B cell (primary cell): ENCODE data around the gene SCAMP4. TPM values are rescaled to one million over a fixed set of nuclear protein-coding genes. Genes with fewer than 3 reads are reported as not detected.

Experiments used
- ATAC-seq: fragments of 200-7000 bp; cut with Tn5 transposase; one replicate; pipeline ENCODE4 v1.10.0; 2021; ENCODE audit warnings: low read depth, mild to moderate bottlenecking, moderate number of reproducible peaks, moderate library complexity
- CTCF ChIA-PET: fragments of 350-600 bp; sonication (Branson Sonifier 250); formaldehyde crosslinking; loops from one replicate; lab custom pipeline; 2021; ENCODE audit warnings: antibody characterized with exemption, inconsistent platforms; lab: Charles Lee
- POLR2A ChIA-PET: fragments of 350-600 bp; sonication (Branson Sonifier 250); formaldehyde crosslinking; loops from one replicate; lab custom pipeline; 2021; ENCODE audit warnings: antibody characterized with exemption; lab: Charles Lee
- DNase-seq: peaks from one replicate; pipeline ENCODE4 v3.0.0; 2013
- H2AFZ ChIP-seq: 2 replicates; pipeline ENCODE4 v1.6.1; 2012; ENCODE audit warnings: mild to moderate bottlenecking, low read depth, low read length; ENCODE audit not compliant: insufficient read depth, poor library complexity, severe bottlenecking
- H3K27ac ChIP-seq, 2 donors: 1 replicate in 1 of 2; 2 replicates in 1 of 2; pipeline ENCODE4 v1.5.1; 2012 to 2013; ENCODE audit warnings: low read length in 2 of 2, mild to moderate bottlenecking in 2 of 2, moderate library complexity in 1 of 2
- H3K27me3 ChIP-seq, 4 experiments: fragments of 200-600 bp in 1 of 4; sonication (generic) in 1 of 4; replicated peaks in 1 of 4; 1 replicate in 2 of 4; 2 replicates in 2 of 4; pipeline versions ENCODE4 v1.6.1 to v1.7.0; 2013 to 2016; ENCODE audit warnings: low read length in 3 of 4, mild to moderate bottlenecking in 2 of 4, mixed read lengths in 1 of 4, moderate library complexity in 1 of 4; ENCODE audit not compliant: insufficient read depth in 4 of 4, control insufficient read depth in 3 of 4; ENCODE audit errors: control extremely low read depth in 1 of 4
- H3K36me3 ChIP-seq, 2 experiments: replicated peaks in 1 of 2; 1 replicate in 1 of 2; 2 replicates in 1 of 2; pipeline versions ENCODE4 v1.6.1 to v1.7.1; 2013; ENCODE audit warnings: low read length in 1 of 2; ENCODE audit not compliant: insufficient read depth in 2 of 2, control insufficient read depth in 1 of 2; ENCODE audit errors: control extremely low read depth in 1 of 2, extremely low read depth in 1 of 2
- H3K4me1 ChIP-seq, 2 donors: fragments of 200-600 bp in 1 of 2; sonication (generic) in 1 of 2; 1 replicate in 1 of 2; 2 replicates in 1 of 2; pipeline versions ENCODE4 v1.5.1 to v1.6.1; 2013 to 2017; ENCODE audit warnings: low read length in 2 of 2; ENCODE audit not compliant: control insufficient read depth in 2 of 2, insufficient read depth in 2 of 2
- H3K4me2 ChIP-seq: replicated peaks from 2 replicates; pipeline ENCODE3; 2012; ENCODE audit warnings: mild to moderate bottlenecking, low read depth, low read length; ENCODE audit not compliant: poor library complexity, severe bottlenecking
- H3K4me3 ChIP-seq, 5 experiments: fragments of 200-600 bp in 1 of 5; sonication (generic) in 1 of 5; 1 replicate in 3 of 5; 2 replicates in 2 of 5; pipeline versions ENCODE4 v1.5.1 to v1.7.0; 2011 to 2016; ENCODE audit warnings: low read length in 4 of 5, mild to moderate bottlenecking in 4 of 5, low read depth in 2 of 5, control low read depth in 1 of 5, moderate library complexity in 1 of 5; ENCODE audit not compliant: insufficient read depth in 1 of 5; ENCODE audit errors: control extremely low read depth in 1 of 5, extremely low read depth in 1 of 5
- H3K79me2 ChIP-seq: fragments of 200-600 bp; sonication (generic); one replicate; pipeline ENCODE4 v1.6.0; 2016; ENCODE audit warnings: low read length; ENCODE audit not compliant: control insufficient read depth, insufficient read depth
- H3K9ac ChIP-seq: fragments of 200-600 bp; sonication (generic); 2 replicates; pipeline ENCODE4 v1.6.1; 2017; ENCODE audit warnings: mild to moderate bottlenecking, low read length, moderate library complexity
- H3K9me3 ChIP-seq, 3 donors: one replicate each; pipeline versions ENCODE4 v1.6.1 to v1.7.1; 2013; ENCODE audit warnings: low read length in 2 of 3; ENCODE audit not compliant: control insufficient read depth in 2 of 3, insufficient read depth in 1 of 3; ENCODE audit errors: control extremely low read depth in 1 of 3
- H4K20me1 ChIP-seq: 2 replicates; pipeline ENCODE4 v1.6.0; 2012; ENCODE audit warnings: mild to moderate bottlenecking, low read length; ENCODE audit not compliant: insufficient read depth, control insufficient read depth, poor library complexity, severe bottlenecking
- H3K27ac Mint-ChIP-seq: one replicate; pipeline ENCODE4 v1.8.0; 2021; ENCODE audit warnings: mixed read lengths
- H3K27me3 Mint-ChIP-seq: one replicate; pipeline ENCODE4 v1.8.0; 2021; ENCODE audit warnings: mixed read lengths
- H3K4me1 Mint-ChIP-seq: one replicate; pipeline ENCODE4 v1.8.0; 2021; ENCODE audit warnings: mixed read lengths
- H3K4me3 Mint-ChIP-seq: one replicate; pipeline ENCODE4 v1.8.0; 2021; ENCODE audit warnings: mixed read lengths
- H3K9me3 Mint-ChIP-seq: one replicate; pipeline ENCODE4 v1.8.0; 2022; ENCODE audit warnings: mixed read lengths; ENCODE audit not compliant: insufficient read depth
- CTCF ChIP-seq: fragments of 200-600 bp; IDR thresholded peaks from one replicate; pipeline ENCODE4 v1.8.0; 2022; ENCODE audit warnings: antibody characterized with exemption, mild to moderate bottlenecking
- EZH2 ChIP-seq: IDR thresholded peaks from 2 replicates; pipeline ENCODE4 v1.6.1; 2012; ENCODE audit warnings: borderline replicate concordance, low read depth, mild to moderate bottlenecking, moderate library complexity, low read length; ENCODE audit not compliant: insufficient read depth, poor library complexity, severe bottlenecking
- WGBS: methylation state at CpG from one replicate; pipeline ENCODE4 v1.1.5; 2013; ENCODE audit warnings: missing lambda C conversion rate; ENCODE audit not compliant: insufficient coverage; 5-methylcytosine and 5-hydroxymethylcytosine counted together
- intact Hi-C: fragments of 100-400 bp; cut with micrococcal nuclease; formaldehyde crosslinking; loops from one replicate; pipeline ENCODE4 v1.10.0; 2022
- polyA plus RNA-seq: library from polyadenylated mRNA; depleted of rRNA; stranded (reverse); fragments of >200 nt; gene quantifications from 2 replicates; pipeline ENCODE4 v1.2.3, GENCODE V29; 2012
- total RNA-seq, 2 donors: library from RNA; stranded (reverse); fragments of 120-200 nt in 1 of 2; gene quantifications; 1 replicate in 1 of 2; 2 replicates in 1 of 2; pipeline versions ENCODE4 v1.2.3 to v1.2.4, GENCODE V29; 2013 to 2022

The SCAMP4 gene
- total and polyA plus RNA-seq, 2 donors (not counting 1 experiment from before 2014, with no cell fraction given) = 47.9 to 60.0 TPM

GRCh38 chr19:1953037-1953436 is 47.8 kb downstream of the SCAMP4 start:
- no peak overlapping the region for H3K4me3 Mint-ChIP-seq
- H3K4me1 Mint-ChIP-seq = peaks cover 27% of the 10 kb centered on the region
- H3K9me3 ChIP-seq = no peaks in the 10 kb centered on the region
- H3K4me3 ChIP-seq = no peak overlapping the region
- no peak overlapping the region for H3K9ac ChIP-seq
- H3K27ac ChIP-seq = no peak overlapping the region
- H2AFZ ChIP-seq = no peak overlapping the region
- no peaks in the 10 kb centered on the region for H3K27me3 ChIP-seq
- ATAC-seq = no peak
- H3K36me3 ChIP-seq = peaks cover 1 to 42% of the 10 kb centered on the region in 2 experiments
- H3K79me2 ChIP-seq = peaks cover 100% of the 10 kb centered on the region
- intact Hi-C loops = no loop called here
- peaks cover 98% of the 10 kb centered on the region for H4K20me1 ChIP-seq
- ChIA-PET POLR2A (interaction anchor here (0.5 to 0.7 kb wide), 3 partner anchors 83 to 432 kb away, joined by 3 to 4 read pairs (median 4); no protein-coding TSS in a partner anchor), CTCF (no interaction called here)
- H3K4me1 ChIP-seq = no peaks in the 10 kb centered on the region
- TF ChIP-seq EZH2 (no peak), CTCF (no peak)
- no peak for DNase-seq
- no peaks in the 10 kb centered on the region for H3K9me3 Mint-ChIP-seq
- no peak overlapping the region for H3K27ac Mint-ChIP-seq
- 96% methylated on average over 17 of the region's 19 CpGs for WGBS
- no peak overlapping the region for H3K4me2 ChIP-seq
- no peaks in the 10 kb centered on the region for H3K27me3 Mint-ChIP-seq

- H3K9me3 ChIP-seq = no peaks in the 10 kb centered on the region
- Mint-ChIP-seq H3K9me3 (no peaks in the 10 kb centered on the region), H3K27ac (no peak overlapping the region), H3K4me3 (no peak overlapping the region), H3K27me3 (no peaks in the 10 kb centered on the region), H3K4me1 (peaks cover 25% of the 10 kb centered on the region)
- no peaks in the 10 kb centered on the region for H3K27me3 ChIP-seq
- H3K36me3 ChIP-seq = peaks cover 1 to 40% of the 10 kb centered on the region in 2 experiments
- peaks cover 98% of the 10 kb centered on the region for H3K79me2 ChIP-seq
- DNase-seq = no peak
- H3K4me2 ChIP-seq = no peak overlapping the region
- H3K4me3 ChIP-seq = no peak overlapping the region
- POLR2A ChIA-PET = no interaction called here
- intact Hi-C loops = no loop called here
- WGBS = 96% methylated on average over 28 of the region's 32 CpGs
- H4K20me1 ChIP-seq = peaks cover 95% of the 10 kb centered on the region
- no peak overlapping the region for H3K27ac ChIP-seq
- ATAC-seq = no peak
- CTCF ChIA-PET = no interaction called here
- TF ChIP-seq EZH2 = no peak
- TF ChIP-seq CTCF = no peak
- no peaks in the 10 kb centered on the region for H3K4me1 ChIP-seq
- H2AFZ ChIP-seq = no peak overlapping the region
- H3K9ac ChIP-seq = no peak overlapping the region
These were observed 48.4 kb downstream of the SCAMP4 start for GRCh38 chr19:1953441-1954094.
